HG02623 (cell line): Measurements from ENCODE around the gene SLC8A1.

Experiments used
- ATAC-seq: cut with Tn5 transposase; IDR thresholded peaks from one replicate; pipeline ENCODE4 v1.9.1; 2021; ENCODE audit warnings: moderate library complexity; ENCODE audit not compliant: unreplicated experiment

The SLC8A1 gene

GRCh38 chr2:40210344-40210967 is 241.4 kb downstream of the SLC8A1 start:
- no peak for ATAC-seq

- ATAC-seq: no peak
Measured at GRCh38 chr2:40209761-40210160, 242.1 kb downstream of the SLC8A1 start.

GRCh38 chr2:40208463-40208862 is 243.4 kb downstream of the SLC8A1 start:
- ATAC-seq: no peak

- ATAC-seq: no peak
Measured at GRCh38 chr2:40204268-40204667, 247.6 kb downstream of the SLC8A1 start.

GRCh38 chr2:40202798-40203400 is 249.0 kb downstream of the SLC8A1 start:
- no peak for ATAC-seq

- ATAC-seq: no peak
Measured at GRCh38 chr2:40201425-40201824, 250.5 kb downstream of the SLC8A1 start.

DNA sequence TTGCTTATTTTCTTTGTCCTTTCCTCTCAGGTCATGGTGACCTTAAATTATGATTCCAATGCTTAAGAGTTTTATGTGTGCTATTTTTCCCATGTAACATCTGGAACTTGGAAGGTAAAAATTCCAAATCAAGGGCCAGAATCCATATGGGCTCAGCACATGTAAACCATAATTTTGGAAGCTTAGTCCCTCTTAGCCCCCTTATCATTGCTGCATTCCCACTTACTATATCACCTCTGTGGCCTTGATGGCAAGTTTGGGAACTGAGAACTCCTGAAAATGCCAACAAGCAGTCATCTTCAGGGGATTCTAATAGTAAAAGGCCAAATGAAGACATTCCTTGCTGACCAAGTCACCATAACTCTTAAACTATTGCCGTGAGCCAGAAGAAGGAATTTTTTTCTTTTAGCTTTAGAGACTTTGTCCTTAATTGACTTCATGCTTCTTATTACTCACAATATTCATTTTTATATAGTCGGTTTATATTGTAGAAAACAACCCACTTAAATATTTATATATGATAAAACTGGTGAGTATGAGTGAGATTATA is 251.4 kb downstream of the SLC8A1 start:
- no peak for ATAC-seq

DNA sequence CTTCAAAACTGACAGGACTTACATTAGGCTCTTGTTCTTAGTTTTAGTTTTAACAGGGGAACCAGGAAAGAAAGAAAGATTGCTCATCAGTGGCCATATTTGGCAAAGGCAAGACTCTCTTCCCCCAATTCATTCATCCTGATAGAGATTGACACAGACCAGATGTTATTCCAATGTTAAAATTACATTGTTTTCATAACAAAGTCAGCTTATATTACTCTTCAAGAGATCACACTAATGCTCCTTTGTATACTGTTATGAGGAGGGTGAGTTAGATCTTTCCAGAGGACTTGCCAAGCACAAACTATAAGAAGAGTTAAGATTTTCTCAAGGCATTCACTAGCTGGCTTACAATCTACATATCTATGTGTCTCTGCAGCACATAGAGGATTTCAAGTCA is 252.1 kb downstream of the SLC8A1 start:
- no peak for ATAC-seq

DNA sequence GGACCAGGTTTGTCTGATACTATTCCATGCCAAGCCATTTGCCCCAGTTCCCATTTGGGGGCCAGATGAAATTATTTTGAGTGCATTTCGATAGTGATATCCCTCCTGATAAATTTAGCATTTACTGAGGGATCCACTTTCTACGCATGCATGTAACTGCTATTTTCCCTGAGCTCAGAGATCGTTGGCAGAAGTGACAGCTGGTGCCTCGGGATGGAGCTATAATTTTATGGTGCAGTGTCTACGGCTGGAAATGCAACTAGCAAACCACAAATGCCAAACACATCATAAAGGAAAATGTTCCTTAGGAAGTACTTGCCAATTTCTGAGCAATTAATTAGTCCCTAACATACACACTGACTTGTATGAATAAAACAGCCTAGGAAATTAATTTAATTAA is 254.8 kb downstream of the SLC8A1 start:
- no peak for ATAC-seq

DNA sequence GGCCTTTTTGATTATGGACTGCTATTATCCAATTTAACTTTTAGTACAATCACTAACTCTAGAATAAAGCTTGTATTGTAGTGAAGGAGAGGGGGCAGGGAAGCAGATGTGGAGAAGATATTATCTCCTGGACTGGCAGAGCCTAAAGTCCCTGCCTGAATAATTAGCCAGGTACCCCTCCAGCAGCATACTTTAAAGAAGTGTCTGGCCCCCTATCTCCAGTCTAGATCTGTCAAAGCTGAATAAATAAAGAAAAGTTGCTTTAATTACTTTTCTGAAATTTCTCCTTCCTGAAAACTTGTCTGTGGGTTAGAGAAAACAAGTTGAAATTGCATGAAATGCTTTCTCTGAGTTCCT is 258.2 kb downstream of the SLC8A1 start:
- no peak for ATAC-seq

DNA sequence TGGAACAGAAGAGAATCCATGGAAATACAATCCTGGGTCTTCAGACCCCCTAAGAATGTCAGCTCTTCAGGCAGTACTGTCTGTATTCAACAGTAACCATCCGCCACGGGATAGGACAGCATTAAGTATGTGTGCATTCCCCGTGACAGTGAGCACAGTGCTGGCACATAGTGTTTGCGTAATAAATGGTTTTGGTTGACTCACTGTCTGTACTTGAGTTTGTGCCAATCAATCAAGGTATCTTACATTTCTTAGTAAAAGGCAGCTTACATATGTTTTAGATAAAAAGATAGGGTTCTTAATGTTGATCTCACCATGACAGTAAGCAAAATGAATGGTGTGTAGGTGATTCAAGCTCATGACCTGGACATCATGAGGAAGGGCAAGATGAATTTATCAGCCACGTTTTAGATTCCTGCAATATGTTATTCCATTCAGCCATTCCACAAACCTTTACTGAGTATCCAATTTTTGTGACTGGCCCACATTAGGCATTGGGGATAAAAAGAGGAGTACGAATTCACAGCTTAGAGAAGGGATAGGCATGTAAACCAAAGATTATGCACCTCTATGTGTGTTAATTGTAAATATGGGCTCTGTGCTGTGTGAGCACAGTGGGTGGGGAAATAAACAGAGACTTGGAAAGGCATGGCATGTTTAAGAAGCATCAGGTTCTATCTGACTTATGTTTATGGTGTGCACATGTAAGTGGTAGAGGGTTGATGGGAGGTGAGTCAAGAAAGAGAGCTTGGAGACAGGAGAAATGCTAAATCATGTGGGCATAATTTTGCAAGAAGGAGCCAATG is 258.8 kb downstream of the SLC8A1 start:
- ATAC-seq: no peak

DNA sequence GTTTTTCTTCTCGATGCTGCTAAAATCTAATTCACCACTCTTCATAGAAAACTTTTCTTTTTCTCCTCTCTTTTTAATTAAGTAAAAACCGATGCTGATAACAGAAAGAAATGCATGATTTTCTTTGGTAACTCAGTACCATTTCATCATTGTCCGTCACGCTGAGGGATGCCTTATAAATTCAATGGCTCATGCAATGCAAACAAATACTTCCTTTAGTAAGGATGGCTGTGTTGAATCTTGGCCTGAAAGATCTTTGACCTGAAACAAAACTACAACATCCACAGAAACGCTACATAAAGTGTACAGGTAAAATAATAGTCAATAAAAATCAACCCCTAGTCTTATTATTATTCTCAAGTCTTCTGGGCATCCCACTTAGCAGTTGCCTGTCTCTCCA is 261.4 kb downstream of the SLC8A1 start:
- no peak for ATAC-seq

DNA sequence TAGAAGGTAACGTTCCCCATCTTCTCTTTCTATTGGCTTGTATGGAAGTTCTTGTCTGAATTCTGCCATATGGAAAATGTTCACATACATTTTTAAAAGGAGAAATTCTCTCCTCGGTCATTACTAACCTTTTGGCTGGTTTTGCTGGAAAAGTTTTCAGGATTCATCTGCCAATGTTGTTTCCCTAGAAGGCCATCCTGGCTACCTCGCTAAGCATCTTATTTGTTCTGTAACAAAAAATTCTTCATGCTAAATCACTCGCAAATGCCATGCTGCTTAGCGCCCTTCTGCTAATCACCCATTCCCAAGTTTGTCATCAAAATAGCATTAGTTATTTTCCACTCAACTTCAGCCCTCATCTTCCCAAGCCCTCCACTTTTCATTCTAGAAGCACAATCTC is 262.0 kb downstream of the SLC8A1 start:
- no peak for ATAC-seq

DNA sequence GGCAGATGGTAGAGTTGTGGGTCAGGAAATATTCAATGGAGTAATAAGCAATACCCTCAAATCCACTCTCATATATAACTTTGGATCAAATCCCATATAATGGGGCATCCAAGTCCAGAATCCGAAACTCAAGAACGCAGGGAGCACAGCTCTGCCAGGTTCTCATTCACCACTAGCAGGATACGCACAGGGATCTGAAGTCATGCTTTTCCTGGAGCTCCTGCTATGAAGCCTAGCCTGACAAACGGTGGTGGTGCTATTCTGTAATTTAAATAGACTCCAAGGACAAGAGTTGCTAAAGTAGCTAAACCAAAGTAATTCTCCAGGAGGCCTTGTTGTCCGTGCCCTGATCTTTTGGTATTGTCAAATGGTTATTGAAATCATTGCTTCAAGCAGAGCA is 264.8 kb downstream of the SLC8A1 start:
- ATAC-seq: no peak

DNA sequence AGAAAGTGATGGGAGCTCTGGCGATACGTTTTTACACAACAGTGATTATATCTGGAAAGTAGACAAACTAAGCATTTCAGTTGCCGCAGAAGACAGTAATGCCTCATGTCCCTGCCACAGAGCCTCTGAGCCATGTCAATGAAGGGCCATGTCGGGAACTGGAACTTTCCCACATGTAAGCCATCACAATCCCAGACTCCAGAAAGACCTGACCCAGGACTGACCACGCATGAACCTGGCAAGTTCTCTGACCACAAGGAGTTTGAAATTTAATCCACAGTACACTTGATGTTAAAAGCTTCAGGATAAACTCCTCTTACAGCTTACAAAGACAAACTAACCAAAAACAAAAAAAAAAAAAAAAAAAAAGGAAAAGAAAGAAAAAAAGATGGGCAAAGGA is 267.3 kb downstream of the SLC8A1 start:
- ATAC-seq: no peak

- ATAC-seq: no peak
Measured at GRCh38 chr2:40181855-40182254, 270.0 kb downstream of the SLC8A1 start.

- no peak for ATAC-seq
Measured at GRCh38 chr2:40179801-40180200, 272.1 kb downstream of the SLC8A1 start.

DNA sequence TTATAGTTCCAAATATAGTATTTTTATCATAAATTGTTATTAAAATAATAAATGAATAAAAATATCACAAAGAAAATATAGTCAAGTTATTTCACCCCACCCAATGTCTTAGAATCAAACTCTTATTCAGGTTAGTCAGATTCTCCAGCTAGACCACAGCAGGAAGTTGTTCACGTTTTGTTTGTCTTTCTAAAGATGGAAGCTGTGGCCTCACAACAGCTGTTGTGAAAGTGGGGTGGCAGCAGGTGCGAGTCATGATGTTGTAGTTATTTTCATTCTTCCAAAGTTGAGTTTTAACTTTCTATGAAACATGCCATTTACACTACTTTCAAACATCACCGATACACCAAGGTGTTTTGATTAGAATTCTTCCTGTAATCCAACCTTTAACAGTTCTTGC is 272.9 kb downstream of the SLC8A1 start:
- peak; percentile 88 for ATAC-seq

- ATAC-seq: no peak
Measured at GRCh38 chr2:40178171-40178778, 273.6 kb downstream of the SLC8A1 start.

DNA sequence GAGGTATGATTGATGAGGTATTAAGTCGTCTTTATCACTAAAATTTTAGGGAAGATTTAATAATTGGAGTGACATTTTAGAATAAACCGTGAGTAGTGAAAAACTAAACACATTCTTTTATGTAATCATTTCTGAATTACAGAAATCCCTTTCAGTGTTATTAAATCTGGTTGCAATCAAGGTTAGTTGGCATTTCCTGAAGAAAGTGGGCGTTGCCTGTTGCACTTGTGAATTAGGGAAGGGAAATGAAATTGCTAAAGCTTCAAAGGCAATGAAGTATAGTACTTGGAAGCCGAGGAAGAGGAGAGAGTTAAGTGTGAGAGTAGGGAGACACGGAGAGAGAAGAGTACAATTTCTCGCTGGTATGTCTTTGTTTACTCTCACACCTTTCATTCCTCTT is 274.5 kb downstream of the SLC8A1 start:
- no peak for ATAC-seq

- ATAC-seq: no peak
Measured at GRCh38 chr2:40173276-40173675, 278.6 kb downstream of the SLC8A1 start.

DNA sequence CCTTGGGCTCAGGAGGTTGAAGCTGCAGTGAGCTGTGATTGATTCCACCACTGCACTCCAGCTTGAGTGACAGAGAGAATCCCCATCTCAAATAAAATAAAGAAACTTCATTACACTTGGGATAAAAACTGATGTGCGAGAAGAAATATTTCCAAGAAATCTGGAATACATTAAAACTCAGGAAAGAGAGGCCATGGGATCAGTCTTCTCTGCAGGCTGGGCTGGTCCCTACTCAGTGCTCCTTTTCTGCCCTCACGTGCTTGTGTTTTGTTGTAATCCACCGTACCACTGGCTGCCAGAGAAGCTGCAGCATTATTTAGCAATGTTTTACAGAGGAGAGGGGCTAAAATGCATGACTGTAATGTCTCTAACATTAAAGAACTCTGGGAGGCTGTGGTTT is 282.0 kb downstream of the SLC8A1 start:
- ATAC-seq: no peak
